GM18526 (cell line): ENCODE results near the gene TAAR8.

Experiments
- POLR2A ChIP-seq: IDR thresholded peaks from 3 replicates; pipeline ENCODE4 v1.6.1; 2011; ENCODE audit not compliant: insufficient read length; ENCODE audit errors: extremely low read depth

Gene TAAR8

GRCh38 chr6:132530293-132530974 is 22.0 kb upstream of the TAAR8 start:
- no peak for TF ChIP-seq POLR2A

GRCh38 chr6:132537145-132537544 is 15.3 kb upstream of the TAAR8 start:
- no peak for TF ChIP-seq POLR2A

DNA sequence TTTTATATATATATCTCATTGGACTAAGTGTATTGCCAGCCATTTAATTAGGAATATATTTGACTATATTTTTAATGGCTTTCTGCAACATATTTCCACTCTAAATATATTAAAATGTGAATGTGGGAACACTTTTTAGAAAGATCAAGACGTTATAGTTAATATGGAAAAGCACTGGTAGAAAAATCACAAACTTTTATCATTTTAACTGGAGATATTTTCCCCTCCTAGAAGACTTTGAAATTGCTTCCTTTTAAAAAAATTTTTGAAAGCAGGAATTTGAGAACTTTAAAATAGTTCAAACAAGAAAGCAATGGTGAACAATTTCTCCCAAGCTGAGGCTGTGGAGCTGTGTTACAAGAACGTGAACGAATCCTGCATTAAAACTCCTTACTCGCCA is 14.5 kb upstream of the TAAR8 start, which contains the start of gene TAAR9:
TSS of gene TAAR9 (plus strand) at position 301 of the 400 bp plus-strand sequence. CDS start at position 314, 13 bp downstream.
- no peak for TF ChIP-seq POLR2A

DNA sequence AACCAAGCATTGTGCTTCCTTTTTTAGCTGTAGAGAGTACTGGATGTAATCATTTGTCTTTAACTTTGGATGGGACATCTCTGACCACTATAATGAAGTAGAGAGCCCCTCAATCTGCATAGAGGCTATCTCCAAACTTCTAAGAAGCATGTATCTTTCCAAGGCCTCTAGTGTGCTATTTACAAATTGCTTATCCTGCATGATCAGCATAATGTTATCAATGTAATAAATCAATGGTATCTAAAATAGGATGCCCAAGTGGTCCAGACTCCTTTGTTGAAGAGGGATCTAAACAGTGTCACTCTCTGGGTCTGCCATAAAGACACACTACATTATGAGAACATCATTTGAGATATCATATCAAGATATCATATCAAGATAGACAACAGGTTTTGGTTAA is 7.6 kb upstream of the TAAR8 start:
- TF ChIP-seq POLR2A: no peak

- no peak for TF ChIP-seq POLR2A
These were observed 3.6 kb upstream of the TAAR8 start for GRCh38 chr6:132548746-132549463.

- TF ChIP-seq POLR2A: no peak
These were observed 1.3 kb upstream of the TAAR8 start for GRCh38 chr6:132551214-132551613.

DNA sequence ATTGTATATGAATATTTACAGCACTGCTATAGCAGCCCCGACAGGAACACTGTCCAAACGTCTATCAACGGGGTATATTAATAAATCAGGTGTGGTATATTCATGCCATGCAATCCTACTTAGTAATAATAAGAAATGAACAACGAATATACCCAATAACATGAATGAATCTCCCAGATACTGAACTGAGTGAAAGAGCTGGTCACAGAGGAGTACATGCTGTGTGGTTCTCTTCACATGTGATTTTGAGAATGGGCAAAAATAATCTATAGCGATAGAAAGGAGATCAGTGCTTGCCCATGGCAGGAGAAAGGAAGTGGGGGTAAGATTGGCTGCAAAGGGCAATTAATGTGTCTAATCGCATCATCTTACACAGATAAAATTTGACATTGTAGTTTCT is 13.9 kb downstream of the TAAR8 start:
- no peak for TF ChIP-seq POLR2A

- no peak for TF ChIP-seq POLR2A
These were observed 15.1 kb downstream of the TAAR8 start for GRCh38 chr6:132567566-132567965.

- no peak for TF ChIP-seq POLR2A
These were observed 16.1 kb downstream of the TAAR8 start for GRCh38 chr6:132568611-132569010.

DNA sequence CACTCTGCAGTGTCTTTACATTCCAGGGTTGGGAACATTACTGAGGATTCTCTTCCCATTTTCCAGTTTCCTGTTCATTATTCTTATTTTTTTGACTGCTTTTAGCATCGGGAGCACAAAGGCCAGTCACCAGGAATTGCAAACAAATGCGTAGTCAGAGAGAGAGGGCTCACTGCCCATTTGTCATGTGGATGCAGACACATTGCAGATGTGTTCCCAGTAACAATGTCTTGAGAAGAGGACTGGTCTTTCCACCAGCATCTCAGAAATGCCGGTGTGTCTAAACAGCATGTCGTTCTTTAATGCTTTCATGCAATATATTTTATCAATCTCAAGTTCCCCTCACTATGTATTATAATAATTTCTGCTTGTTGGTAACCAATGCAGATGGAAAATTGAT is 16.7 kb downstream of the TAAR8 start:
- TF ChIP-seq POLR2A: no peak

DNA sequence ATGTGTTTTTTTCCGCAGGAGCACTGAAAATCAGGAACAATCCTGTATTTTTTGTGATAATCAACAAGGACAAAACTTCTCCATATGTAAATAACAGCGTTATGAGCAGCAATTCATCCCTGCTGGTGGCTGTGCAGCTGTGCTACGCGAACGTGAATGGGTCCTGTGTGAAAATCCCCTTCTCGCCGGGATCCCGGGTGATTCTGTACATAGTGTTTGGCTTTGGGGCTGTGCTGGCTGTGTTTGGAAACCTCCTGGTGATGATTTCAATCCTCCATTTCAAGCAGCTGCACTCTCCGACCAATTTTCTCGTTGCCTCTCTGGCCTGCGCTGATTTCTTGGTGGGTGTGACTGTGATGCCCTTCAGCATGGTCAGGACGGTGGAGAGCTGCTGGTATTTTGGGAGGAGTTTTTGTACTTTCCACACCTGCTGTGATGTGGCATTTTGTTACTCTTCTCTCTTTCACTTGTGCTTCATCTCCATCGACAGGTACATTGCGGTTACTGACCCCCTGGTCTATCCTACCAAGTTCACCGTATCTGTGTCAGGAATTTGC is 17.8 kb downstream of the TAAR8 start, which contains the start of gene TAAR6:
TSS of gene TAAR6 (plus strand) at position 102 of the 557 bp plus-strand sequence. CDS start at position 102, 0 bp downstream.
- no peak for TF ChIP-seq POLR2A

GRCh38 chr6:132571774-132572173 is 19.3 kb downstream of the TAAR8 start:
- no peak for TF ChIP-seq POLR2A

- no peak for TF ChIP-seq POLR2A
These were observed 32.2 kb downstream of the TAAR8 start for GRCh38 chr6:132584698-132585097.

DNA sequence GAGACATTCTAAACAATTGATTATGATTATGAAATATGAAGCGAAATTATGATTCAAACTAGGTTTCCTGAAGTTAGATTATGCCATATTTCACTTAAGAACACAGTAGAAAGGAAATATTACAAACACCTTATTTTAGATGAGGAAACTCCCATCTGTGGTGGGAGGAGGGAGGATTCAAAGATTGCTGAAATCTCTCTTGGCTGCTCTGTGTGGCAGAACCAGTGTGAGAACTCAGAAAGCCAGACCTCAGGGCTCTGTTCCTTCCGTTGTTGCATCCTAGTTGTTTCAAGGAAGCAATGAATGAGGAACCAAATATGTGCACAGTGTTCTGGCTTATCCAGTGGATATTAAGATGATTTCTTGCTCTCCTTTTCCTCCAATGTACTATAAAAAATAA is 35.0 kb downstream of the TAAR8 start:
- no peak for TF ChIP-seq POLR2A

GRCh38 chr6:132589454-132589853 is 37.0 kb downstream of the TAAR8 start, which contains the start of gene TAAR5:
TAAR5 (minus strand) TSS chr6:132589741; CDS start chr6:132589686, 55 bp downstream.
- TF ChIP-seq POLR2A: no peak

DNA sequence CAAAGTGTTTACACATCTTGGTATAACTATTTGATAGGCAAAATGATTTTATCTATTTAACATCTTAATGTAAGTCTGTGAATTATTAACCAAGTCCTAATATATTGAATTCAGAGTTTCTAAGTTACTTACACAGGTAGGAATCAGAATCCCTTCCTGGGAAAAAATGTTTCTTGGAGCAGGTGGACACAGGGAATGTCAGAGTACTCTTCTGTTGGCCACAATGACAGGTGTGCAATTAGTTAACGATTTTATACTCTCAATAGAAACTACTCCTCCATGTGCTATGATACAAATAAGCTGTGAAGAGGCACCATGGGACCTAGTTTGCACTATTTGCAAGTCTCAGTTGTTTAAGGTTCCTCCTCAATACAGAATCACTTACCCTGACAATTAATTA is 37.9 kb downstream of the TAAR8 start:
- TF ChIP-seq POLR2A: no peak
